Measurements from ENCODE around the gene TRIM24. TPM values are rescaled to one million over a fixed set of nuclear protein-coding genes. Genes with fewer than 3 reads are reported as not detected.

The TRIM24 gene
- polyA plus RNA-seq, 1 donor (not counting 4 experiments of a cell fraction or from before 2014, with no cell fraction given) = 7.9 TPM

DNA sequence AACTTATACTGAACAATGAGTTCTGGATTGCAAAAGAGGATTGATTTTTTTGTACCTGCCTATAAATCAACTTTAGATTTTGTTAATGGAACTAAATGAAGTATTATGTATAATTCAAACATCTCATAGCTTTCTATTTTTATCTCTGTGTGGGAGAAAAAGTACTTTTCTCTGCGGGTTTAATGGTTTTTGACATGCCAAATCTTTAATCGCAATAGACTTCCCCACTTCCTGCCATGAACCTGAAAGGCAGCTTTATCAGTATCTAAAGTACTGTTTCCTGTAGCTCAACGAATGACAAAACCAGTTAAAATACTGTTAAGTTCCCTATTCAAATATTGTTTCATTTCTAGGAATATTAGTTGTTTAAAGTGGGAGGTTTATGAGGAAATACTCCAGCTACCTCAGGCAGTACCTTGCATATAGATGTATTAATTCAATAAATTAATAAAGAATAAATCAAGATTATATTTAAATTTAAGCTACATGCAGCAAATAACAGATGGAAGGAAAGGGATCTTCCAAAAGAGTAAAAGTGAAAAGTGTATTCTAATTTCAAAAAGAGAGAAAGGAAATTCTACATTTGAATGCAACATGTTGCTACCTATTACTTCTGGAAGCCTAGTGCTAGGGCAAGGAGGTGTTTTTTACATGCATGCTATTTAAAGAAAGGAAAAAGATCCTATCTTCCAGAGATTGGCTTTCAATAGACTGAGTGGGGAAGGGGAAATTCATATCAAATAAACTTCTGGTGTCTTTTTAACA lies 165.2 kb downstream of the TRIM24 start:
- FAIRE-seq (no peak), DNase-seq (ENCODE audit: low read depth, low spot score) (no peak)
- Histone ChIP-seq H3K36me3 (ENCODE audit: control insufficient read depth in 2 of 2, extremely low read depth in 1 of 2, insufficient read depth in 2 of 2, low read length in 2 of 2) (no peaks in the 10 kb centered on the region), H2AFZ (ENCODE audit: control insufficient read depth, low read length) (no peak overlapping the region), H3K9me1 (ENCODE audit: control insufficient read depth, extremely low read depth, insufficient read depth, low read length) (no peaks in the 10 kb centered on the region), H3K9ac (ENCODE audit: control insufficient read depth, extremely low read depth, insufficient read depth, low read length) (no peak overlapping the region), H3K27me3 (ENCODE audit: control insufficient read depth, extremely low read depth, insufficient read depth, low read length) (no peaks in the 10 kb centered on the region), H3K4me3 (ENCODE audit: control insufficient read depth in 2 of 3, extremely low read depth in 1 of 3, insufficient read depth in 2 of 3, low read depth in 1 of 3, low read length in 3 of 3) (no peak overlapping the region), H3K27ac (ENCODE audit: control insufficient read depth, insufficient read depth, low read length) (no peak overlapping the region), H3K4me2 (ENCODE audit: control insufficient read depth, extremely low read depth, insufficient read depth, low read depth, low read length) (no peak overlapping the region), H3K4me1 (ENCODE audit: control insufficient read depth, extremely low read depth, insufficient read depth, low read length) (no peaks in the 10 kb centered on the region), H4K20me1 (ENCODE audit: control insufficient read depth, extremely low read depth, insufficient read depth, low read length) (no peaks in the 10 kb centered on the region), H3K79me2 (ENCODE audit: control insufficient read depth, insufficient read depth, low read length) (no peaks in the 10 kb centered on the region), H3K9me3 (ENCODE audit: control insufficient read depth, low read depth, low read length) (peaks cover 3% of the 10 kb centered on the region)
- dilution Hi-C loops (cut with MboI; ENCODE audit: extremely low pct_ligation_motif_present, low sequenced_read_pairs) = no loop called here
- TF ChIP-seq EZH2 (IDR thresholded peaks at IDR 0.05; ENCODE audit: low read length) = no peak
- no peak for TF ChIP-seq CTCF (optimal IDR thresholded peaks at IDR 0.05 in 1 of 3, IDR thresholded peaks at IDR 0.05 in 1 of 3, conservative IDR thresholded peaks at IDR 0.05 in 1 of 3; ENCODE audit: extremely low read depth in 1 of 3, insufficient read depth in 2 of 3, low read length in 3 of 3)

DNA sequence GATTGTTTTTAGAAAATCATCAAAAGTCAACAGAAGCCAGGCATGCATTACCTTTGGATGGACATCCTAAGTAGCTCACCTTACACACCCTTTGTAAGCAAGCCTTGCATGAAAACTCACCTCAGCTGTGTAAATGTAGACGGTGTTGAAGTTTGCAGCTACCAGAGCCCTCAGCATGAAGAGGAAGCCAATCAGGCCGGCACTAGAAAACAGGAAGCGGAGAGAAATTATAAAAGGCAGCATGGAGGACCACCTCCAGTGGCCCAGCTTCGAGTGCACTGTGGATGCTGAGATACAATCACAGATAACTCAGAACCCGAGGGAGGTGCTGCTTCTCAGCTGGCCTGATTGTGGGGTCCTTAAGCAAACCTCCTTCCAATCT lies 165.8 kb downstream of the TRIM24 start:
- H3K27ac ChIP-seq (ENCODE audit: control insufficient read depth, insufficient read depth, low read length) = no peak overlapping the region
- TF ChIP-seq EZH2 (IDR thresholded peaks at IDR 0.05; ENCODE audit: low read length) = no peak
- TF ChIP-seq CTCF (optimal IDR thresholded peaks at IDR 0.05 in 1 of 3, IDR thresholded peaks at IDR 0.05 in 1 of 3, conservative IDR thresholded peaks at IDR 0.05 in 1 of 3; ENCODE audit: extremely low read depth in 1 of 3, insufficient read depth in 2 of 3, low read length in 3 of 3) = no peak
- no peak overlapping the region for H3K4me3 ChIP-seq (ENCODE audit: control insufficient read depth in 2 of 3, extremely low read depth in 1 of 3, insufficient read depth in 2 of 3, low read depth in 1 of 3, low read length in 3 of 3)
- no peaks in the 10 kb centered on the region for H3K9me1 ChIP-seq (ENCODE audit: control insufficient read depth, extremely low read depth, insufficient read depth, low read length)
- DNase-seq (ENCODE audit: low read depth, low spot score) = no peak
- H3K36me3 ChIP-seq (ENCODE audit: control insufficient read depth in 2 of 2, extremely low read depth in 1 of 2, insufficient read depth in 2 of 2, low read length in 2 of 2) = no peaks in the 10 kb centered on the region
- H3K79me2 ChIP-seq (ENCODE audit: control insufficient read depth, insufficient read depth, low read length) = no peaks in the 10 kb centered on the region
- H3K4me1 ChIP-seq (ENCODE audit: control insufficient read depth, extremely low read depth, insufficient read depth, low read length) = no peaks in the 10 kb centered on the region
- no peak overlapping the region for H2AFZ ChIP-seq (ENCODE audit: control insufficient read depth, low read length)
- dilution Hi-C loops (cut with MboI; ENCODE audit: extremely low pct_ligation_motif_present, low sequenced_read_pairs) = no loop called here
- H3K4me2 ChIP-seq (ENCODE audit: control insufficient read depth, extremely low read depth, insufficient read depth, low read depth, low read length) = no peak overlapping the region
- H3K9me3 ChIP-seq (ENCODE audit: control insufficient read depth, low read depth, low read length) = peaks cover 3% of the 10 kb centered on the region
- no peaks in the 10 kb centered on the region for H3K27me3 ChIP-seq (ENCODE audit: control insufficient read depth, extremely low read depth, insufficient read depth, low read length)
- no peaks in the 10 kb centered on the region for H4K20me1 ChIP-seq (ENCODE audit: control insufficient read depth, extremely low read depth, insufficient read depth, low read length)
- no peak overlapping the region for H3K9ac ChIP-seq (ENCODE audit: control insufficient read depth, extremely low read depth, insufficient read depth, low read length)
- no peak for FAIRE-seq
